KOPT-K1 (cell line): ENCODE data around the gene AFAP1.

Experiments
- H3K27ac ChIP-seq: fragments of 200-600 bp; sonication (generic); 2 replicates; pipeline ENCODE4 v1.5.1; 2016; ENCODE audit warnings: antibody characterized with exemption, mild to moderate bottlenecking, low read depth, low read length; ENCODE audit not compliant: poor library complexity, severe bottlenecking
- H3K36me3 ChIP-seq: fragments of 200-600 bp; sonication (generic); 2 replicates; pipeline ENCODE4 v1.5.1; 2017; ENCODE audit warnings: antibody characterized with exemption, mild to moderate bottlenecking, low read length, moderate library complexity; ENCODE audit not compliant: insufficient read depth
- H3K9me3 ChIP-seq: fragments of 200-600 bp; sonication (generic); 2 replicates; pipeline ENCODE4 v1.5.1; 2017; ENCODE audit warnings: antibody characterized with exemption, low read length, mild to moderate bottlenecking; ENCODE audit not compliant: insufficient read depth, poor library complexity, severe bottlenecking

The AFAP1 gene, protein sequence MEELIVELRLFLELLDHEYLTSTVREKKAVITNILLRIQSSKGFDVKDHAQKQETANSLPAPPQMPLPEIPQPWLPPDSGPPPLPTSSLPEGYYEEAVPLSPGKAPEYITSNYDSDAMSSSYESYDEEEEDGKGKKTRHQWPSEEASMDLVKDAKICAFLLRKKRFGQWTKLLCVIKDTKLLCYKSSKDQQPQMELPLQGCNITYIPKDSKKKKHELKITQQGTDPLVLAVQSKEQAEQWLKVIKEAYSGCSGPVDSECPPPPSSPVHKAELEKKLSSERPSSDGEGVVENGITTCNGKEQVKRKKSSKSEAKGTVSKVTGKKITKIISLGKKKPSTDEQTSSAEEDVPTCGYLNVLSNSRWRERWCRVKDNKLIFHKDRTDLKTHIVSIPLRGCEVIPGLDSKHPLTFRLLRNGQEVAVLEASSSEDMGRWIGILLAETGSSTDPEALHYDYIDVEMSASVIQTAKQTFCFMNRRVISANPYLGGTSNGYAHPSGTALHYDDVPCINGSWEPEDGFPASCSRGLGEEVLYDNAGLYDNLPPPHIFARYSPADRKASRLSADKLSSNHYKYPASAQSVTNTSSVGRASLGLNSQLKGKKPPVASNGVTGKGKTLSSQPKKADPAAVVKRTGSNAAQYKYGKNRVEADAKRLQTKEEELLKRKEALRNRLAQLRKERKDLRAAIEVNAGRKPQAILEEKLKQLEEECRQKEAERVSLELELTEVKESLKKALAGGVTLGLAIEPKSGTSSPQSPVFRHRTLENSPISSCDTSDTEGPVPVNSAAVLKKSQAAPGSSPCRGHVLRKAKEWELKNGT

DNA sequence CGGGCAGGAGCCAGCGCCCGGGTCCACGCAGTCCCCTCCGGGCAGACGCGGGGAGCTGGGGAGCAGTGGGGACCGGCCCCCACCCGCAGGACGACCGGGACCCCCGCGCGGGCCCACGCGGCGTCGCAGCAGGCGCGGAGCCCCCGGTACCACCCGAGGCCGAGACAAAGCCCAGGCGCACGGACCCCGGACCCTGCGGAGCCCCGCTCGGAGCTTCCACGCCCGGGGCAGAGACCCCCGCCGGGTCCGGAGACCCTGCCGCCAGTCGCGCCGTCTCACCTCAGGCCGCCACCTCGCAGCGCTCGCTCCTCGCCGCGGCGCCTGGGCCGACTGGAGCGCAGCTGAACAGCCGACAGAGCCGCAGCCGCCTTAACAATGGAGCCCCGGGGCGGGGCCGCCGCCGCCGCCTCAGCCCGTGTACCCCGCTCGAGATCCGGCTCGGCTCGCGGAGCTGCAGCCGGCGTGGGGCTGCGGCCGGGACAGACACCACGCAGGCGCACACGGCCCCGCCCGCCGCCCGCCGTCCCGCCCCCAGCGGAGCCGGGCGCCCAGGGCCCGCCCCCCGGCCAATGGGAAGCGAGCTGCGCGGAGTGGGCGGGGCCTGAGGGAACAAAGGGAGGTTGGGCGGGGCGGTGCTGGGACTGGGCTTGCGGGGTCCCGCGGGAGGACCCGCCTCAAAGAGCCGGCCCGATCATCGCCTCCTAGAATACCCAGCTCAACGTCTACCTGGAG is at the start of gene AFAP1:
AFAP1 (minus strand) TSS at position 485 of the 732 bp plus-strand sequence. CDS start 67,783 bp downstream, outside the sequence.
- no peak within 1 kb of the TSS for H3K27ac ChIP-seq
- H3K9me3 ChIP-seq = no peaks in the 10 kb centered on the region
- H3K36me3 ChIP-seq = no peaks in the 10 kb centered on the region

GRCh38 chr4:7988437-7988836 is 48.8 kb upstream of the AFAP1 start:
- H3K9me3 ChIP-seq = no peaks in the 10 kb centered on the region
- no peaks in the 10 kb centered on the region for H3K36me3 ChIP-seq
- no peak overlapping the region for H3K27ac ChIP-seq

DNA sequence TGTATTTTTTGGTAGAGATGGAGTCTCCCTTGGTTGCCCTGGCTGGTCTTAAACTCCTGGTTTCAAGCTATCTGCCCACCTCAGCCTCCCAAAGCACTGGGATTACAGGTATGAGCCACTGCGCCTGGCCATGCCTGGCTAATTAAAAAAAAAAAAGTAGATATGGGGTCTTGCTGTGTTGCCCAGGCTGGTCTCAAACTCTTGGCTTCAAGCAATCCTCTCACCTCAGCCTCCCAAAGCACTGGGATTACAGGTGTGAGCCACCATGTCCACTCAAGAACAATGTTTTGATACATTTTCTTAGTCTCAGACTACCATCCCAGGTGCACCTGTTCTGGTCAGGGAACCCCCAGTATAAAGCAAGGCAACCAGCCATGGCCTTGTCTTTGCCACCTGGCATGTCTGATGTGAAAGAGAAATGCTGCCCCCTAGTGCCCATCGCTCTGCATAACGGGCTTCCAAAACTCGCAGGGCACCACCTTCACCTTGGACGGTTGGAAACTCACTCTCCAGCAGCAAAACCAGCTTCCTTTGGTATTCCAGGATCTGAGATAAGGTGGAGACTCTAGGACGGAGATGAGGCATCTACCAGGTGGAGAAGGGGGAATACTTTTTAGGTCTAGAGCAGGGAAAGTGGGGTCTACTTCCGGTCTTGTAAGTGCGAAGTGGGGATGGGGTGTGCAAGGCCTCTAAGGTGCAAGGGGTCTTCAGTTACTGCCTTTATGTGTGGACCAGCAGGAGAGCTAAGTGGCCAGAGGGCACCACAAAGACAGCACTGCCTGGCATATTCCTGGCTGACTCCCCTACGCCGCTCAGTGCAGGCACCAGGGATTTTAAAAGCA is 47.7 kb upstream of the AFAP1 start:
- H3K9me3 ChIP-seq = no peaks in the 10 kb centered on the region
- H3K36me3 ChIP-seq = no peaks in the 10 kb centered on the region
- no peak overlapping the region for H3K27ac ChIP-seq

DNA sequence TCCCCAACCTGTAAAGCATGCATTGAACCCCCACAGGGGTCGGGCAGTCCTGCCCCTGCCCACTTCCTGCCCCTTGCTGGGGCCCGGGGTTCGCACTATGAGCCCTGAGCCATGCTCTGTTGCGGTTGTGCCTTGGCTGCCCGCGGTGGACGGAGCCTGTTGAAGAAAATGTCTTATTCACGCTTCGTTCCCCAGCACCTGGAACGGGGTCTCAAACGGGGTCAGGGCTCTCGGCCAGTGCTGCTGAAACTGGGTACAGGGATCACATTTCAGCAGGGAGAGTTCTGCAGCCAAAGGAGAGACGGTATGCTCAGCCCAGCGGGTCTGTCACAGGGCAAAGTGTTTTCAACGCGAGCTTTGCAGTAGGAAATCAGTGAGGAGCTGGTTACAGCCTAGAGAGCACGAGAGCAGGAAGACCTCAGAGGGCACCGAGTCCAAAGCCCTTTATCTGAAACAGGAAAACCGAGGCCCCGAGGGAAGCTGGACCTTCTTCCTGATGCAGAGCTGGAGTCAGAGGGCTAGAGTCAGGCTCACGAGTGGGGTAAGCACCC is 46.3 kb upstream of the AFAP1 start:
- no peak overlapping the region for H3K27ac ChIP-seq
- no peaks in the 10 kb centered on the region for H3K9me3 ChIP-seq
- no peaks in the 10 kb centered on the region for H3K36me3 ChIP-seq

- Histone ChIP-seq H3K27ac (no peak overlapping the region), H3K9me3 (no peaks in the 10 kb centered on the region), H3K36me3 (no peaks in the 10 kb centered on the region)
Measured at GRCh38 chr4:7985072-7985471, 45.4 kb upstream of the AFAP1 start.

DNA sequence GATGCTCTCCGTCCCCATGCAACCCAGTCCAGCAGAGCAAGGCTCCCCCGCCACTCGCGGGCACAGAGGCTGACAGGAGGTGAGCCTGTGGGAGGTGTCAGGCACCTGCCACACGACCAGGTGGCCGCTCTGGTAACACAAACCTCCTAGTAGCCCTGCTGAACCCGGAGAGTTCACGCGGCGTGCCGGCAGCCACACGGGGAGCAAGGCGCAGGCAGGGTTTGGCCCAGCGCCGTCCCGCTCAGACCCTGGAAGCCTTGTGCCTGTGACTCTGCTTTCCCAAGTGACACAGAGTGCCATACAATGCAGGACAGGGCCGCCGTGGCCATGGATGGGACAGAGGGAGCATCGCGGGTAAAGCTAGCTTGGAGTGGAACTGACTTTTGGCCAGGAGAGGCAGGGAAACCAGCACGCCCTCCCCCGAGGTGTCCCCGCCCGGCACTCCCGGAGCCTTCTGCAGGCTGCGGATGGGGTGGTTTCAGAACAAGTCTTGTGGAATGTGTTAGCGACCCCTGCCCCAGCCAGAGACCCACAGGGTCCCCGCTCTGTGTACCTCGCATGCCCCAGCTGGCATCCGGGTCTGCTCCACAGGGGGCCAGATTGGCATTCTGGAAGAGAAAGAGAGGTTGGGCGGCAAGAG is 44.7 kb upstream of the AFAP1 start:
- Histone ChIP-seq H3K36me3 (no peaks in the 10 kb centered on the region), H3K9me3 (no peaks in the 10 kb centered on the region)

GRCh38 chr4:7983296-7983695 is 43.6 kb upstream of the AFAP1 start:
- H3K9me3 ChIP-seq = no peaks in the 10 kb centered on the region
- H3K27ac ChIP-seq = no peak overlapping the region
- H3K36me3 ChIP-seq = no peaks in the 10 kb centered on the region

More for the DNA sequence above, 44.7 kb upstream of the AFAP1 start:
- H3K27ac ChIP-seq = no peak overlapping the region

DNA sequence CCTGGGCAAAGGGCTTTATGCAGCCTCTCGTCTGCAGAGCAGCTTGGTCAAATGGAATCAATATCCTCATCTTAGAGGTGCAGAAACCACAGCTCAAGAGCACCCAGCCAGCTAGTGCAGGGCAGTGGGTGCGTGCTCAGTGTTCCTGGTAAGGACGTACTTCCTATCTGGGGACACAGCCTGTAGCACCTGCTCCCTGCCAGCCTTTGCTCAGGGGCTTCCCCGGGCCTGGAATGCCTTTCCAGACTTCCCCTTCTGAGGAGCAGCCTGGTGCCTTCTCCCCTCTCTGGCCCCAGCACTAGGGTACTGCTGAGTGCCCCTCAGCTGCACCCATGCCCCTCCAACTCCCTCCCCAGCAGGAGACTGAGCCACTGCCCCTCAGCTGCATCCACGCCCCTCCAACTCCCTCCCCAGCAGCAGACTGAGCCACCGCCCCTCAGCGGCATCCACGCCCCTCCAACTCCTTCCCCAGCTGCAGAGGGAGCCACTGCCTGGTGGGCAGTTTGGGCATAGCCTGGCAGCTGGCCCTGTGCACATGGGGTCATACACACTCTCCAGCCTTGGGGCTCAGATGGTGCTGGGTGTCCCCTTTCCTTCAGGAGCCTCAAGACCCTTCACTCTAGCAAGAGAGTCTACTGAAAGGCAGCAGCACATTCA is 42.2 kb upstream of the AFAP1 start:
- H3K9me3 ChIP-seq = no peaks in the 10 kb centered on the region
- no peak overlapping the region for H3K27ac ChIP-seq

GRCh38 chr4:7980036-7980435 is 40.4 kb upstream of the AFAP1 start:
- H3K9me3 ChIP-seq = no peaks in the 10 kb centered on the region
- H3K36me3 ChIP-seq = no peaks in the 10 kb centered on the region
- H3K27ac ChIP-seq = no peak overlapping the region

More for the DNA sequence above, 42.2 kb upstream of the AFAP1 start:
- H3K36me3 ChIP-seq = no peaks in the 10 kb centered on the region

GRCh38 chr4:7979652-7979968 is 39.9 kb upstream of the AFAP1 start:
- no peaks in the 10 kb centered on the region for H3K36me3 ChIP-seq
- no peaks in the 10 kb centered on the region for H3K9me3 ChIP-seq
- H3K27ac ChIP-seq = no peak overlapping the region

- H3K36me3 ChIP-seq = no peaks in the 10 kb centered on the region
- H3K9me3 ChIP-seq = no peaks in the 10 kb centered on the region
- H3K27ac ChIP-seq = no peak overlapping the region
Measured at GRCh38 chr4:7978907-7979651, 39.4 kb upstream of the AFAP1 start.

- no peak overlapping the region for H3K27ac ChIP-seq
Measured at GRCh38 chr4:7978489-7978888, 38.8 kb upstream of the AFAP1 start.

GRCh38 chr4:7976634-7977033 is 37.0 kb upstream of the AFAP1 start:
- Histone ChIP-seq H3K27ac (no peak overlapping the region), H3K36me3 (no peaks in the 10 kb centered on the region), H3K9me3 (no peaks in the 10 kb centered on the region)

More at GRCh38 chr4:7978489-7978888, 38.8 kb upstream of the AFAP1 start:
- Histone ChIP-seq H3K9me3 (no peaks in the 10 kb centered on the region), H3K36me3 (no peaks in the 10 kb centered on the region)
